Measurements from ENCODE around the gene SLC48A1. TPM values are rescaled to one million over a fixed set of nuclear protein-coding genes. Genes with fewer than 3 reads are reported as not detected.
A peak's percentile ranks its signal among the peaks of the same experiment; 100 is the strongest.

The SLC48A1 gene
- polyA plus RNA-seq, 1 donor (not counting 4 experiments of a cell fraction or from before 2014, with no cell fraction given), result 8.1 TPM

DNA sequence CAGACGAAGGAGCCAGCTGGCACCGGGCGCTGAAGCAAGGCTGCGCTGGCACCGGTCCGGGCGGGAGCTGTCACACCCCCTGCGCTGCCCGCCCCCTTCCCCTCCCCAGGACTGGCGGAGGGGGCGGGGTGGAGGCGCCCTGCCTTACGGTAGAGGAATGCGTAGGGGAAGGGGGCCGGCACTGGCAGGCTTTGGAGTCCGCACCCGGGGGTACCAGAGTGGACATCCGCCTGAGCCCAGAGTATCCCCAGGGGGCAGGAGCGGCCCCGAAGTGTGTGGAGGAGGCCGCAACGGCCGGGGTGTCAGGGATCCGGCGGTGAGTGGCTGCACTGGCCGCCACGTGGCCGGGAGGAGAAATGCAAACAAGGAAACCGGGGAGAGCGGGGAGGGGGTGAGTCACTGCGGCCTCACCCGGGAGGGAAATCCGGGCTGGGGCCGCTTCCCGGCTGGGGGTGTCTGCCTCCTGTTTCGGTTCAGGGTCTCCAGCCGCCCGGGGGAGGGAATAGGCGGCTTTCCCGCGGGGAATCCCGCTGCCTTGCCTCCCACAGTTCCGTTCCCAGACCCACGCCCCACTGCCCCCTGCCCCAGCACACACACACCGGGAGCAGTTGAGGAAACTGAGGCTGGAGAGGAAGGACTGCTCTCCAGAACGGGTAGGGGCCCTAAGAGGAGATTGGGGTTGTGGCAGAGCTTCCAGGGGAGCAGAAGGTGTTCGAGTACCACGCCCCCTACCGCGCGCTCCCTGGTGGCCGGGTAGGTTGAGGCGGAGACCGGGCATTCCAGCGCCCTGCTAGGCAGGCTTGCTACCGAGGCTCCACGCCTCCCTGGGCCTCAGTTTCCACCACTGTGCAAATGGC is 14.0 kb upstream of the SLC48A1 start, which contains the start of gene RAPGEF3:
RAPGEF3 (minus strand) TSS at position 47 of the 857 bp plus-strand sequence. CDS start 324 bp downstream, outside the sequence.
- H3K4me2 ChIP-seq (ENCODE audit: control insufficient read depth, extremely low read depth, insufficient read depth, low read depth, low read length), result peak within 1 kb of the TSS; percentile 86
- no peaks in the 10 kb centered on the region for H3K27me3 ChIP-seq (ENCODE audit: control insufficient read depth, extremely low read depth, insufficient read depth, low read length)
- FAIRE-seq (no peak), DNase-seq (ENCODE audit: low read depth, low spot score) (no peak)
- H3K79me2 ChIP-seq (ENCODE audit: control insufficient read depth, insufficient read depth, low read length), result no peaks in the 10 kb centered on the region
- peak within 1 kb of the TSS; percentile 83 for H3K9ac ChIP-seq (ENCODE audit: control insufficient read depth, extremely low read depth, insufficient read depth, low read length)
- H3K27ac ChIP-seq (ENCODE audit: control insufficient read depth, insufficient read depth, low read length), result peak within 1 kb of the TSS; percentile 85
- H3K9me3 ChIP-seq (ENCODE audit: control insufficient read depth, low read depth, low read length), result no peaks in the 10 kb centered on the region
- dilution Hi-C loops (cut with MboI; ENCODE audit: extremely low pct_ligation_motif_present, low sequenced_read_pairs), result no loop called here
- no peaks in the 10 kb centered on the region for H3K36me3 ChIP-seq (ENCODE audit: control insufficient read depth in 2 of 2, extremely low read depth in 1 of 2, insufficient read depth in 2 of 2, low read length in 2 of 2)
- H3K4me3 ChIP-seq (ENCODE audit: control insufficient read depth in 2 of 3, extremely low read depth in 1 of 3, insufficient read depth in 2 of 3, low read depth in 1 of 3, low read length in 3 of 3), result peak within 1 kb of the TSS; percentile 48 to 69 (median 64)
- no peak for TF ChIP-seq EZH2 (IDR thresholded peaks at IDR 0.05; ENCODE audit: low read length)
- TF ChIP-seq, protein P1, sequence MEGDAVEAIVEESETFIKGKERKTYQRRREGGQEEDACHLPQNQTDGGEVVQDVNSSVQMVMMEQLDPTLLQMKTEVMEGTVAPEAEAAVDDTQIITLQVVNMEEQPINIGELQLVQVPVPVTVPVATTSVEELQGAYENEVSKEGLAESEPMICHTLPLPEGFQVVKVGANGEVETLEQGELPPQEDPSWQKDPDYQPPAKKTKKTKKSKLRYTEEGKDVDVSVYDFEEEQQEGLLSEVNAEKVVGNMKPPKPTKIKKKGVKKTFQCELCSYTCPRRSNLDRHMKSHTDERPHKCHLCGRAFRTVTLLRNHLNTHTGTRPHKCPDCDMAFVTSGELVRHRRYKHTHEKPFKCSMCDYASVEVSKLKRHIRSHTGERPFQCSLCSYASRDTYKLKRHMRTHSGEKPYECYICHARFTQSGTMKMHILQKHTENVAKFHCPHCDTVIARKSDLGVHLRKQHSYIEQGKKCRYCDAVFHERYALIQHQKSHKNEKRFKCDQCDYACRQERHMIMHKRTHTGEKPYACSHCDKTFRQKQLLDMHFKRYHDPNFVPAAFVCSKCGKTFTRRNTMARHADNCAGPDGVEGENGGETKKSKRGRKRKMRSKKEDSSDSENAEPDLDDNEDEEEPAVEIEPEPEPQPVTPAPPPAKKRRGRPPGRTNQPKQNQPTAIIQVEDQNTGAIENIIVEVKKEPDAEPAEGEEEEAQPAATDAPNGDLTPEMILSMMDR (optimal IDR thresholded peaks at IDR 0.05 in 1 of 3, IDR thresholded peaks at IDR 0.05 in 1 of 3, conservative IDR thresholded peaks at IDR 0.05 in 1 of 3; ENCODE audit: extremely low read depth in 1 of 3, insufficient read depth in 2 of 3, low read length in 3 of 3), result peak in 2 of 3 experiments; percentile 47 to 79
- peaks cover 57% of the 10 kb centered on the region for H3K4me1 ChIP-seq (ENCODE audit: control insufficient read depth, extremely low read depth, insufficient read depth, low read length)
- H3K9me1 ChIP-seq (ENCODE audit: control insufficient read depth, extremely low read depth, insufficient read depth, low read length), result no peaks in the 10 kb centered on the region
- H2AFZ ChIP-seq (ENCODE audit: control insufficient read depth, low read length), result peak within 1 kb of the TSS; percentile 77
- H4K20me1 ChIP-seq (ENCODE audit: control insufficient read depth, extremely low read depth, insufficient read depth, low read length), result no peaks in the 10 kb centered on the region

DNA sequence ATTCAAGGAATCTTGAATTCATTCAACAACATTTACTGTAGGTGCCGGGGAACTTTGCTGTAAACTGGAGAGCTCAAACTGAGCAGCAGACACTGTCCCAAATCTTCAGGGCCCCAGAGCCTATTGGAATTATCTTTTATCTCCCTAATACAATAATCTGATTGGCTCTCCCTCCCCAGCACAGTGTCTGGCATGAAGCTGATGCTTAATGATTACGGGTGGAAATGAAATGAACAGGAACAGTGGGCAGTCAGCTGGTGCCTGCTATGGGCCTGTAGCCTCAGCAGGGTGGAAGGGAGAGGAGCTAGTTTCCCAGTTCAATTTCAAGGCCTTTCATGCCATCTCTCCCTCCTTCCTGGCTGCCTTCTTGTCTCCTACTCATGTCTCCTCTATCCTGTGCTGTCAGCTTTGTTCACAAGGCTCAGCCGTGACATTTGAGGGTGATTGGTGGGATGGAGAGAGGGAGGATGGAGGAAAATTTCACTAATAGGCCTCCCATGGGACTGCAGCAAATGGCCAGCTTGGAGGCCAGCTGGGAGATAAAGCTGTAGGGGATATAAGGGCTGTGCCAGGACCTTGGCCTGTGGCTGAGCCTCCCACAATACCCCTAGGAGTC is 10.1 kb upstream of the SLC48A1 start:
- H3K4me3 ChIP-seq (ENCODE audit: control insufficient read depth in 2 of 3, extremely low read depth in 1 of 3, insufficient read depth in 2 of 3, low read depth in 1 of 3, low read length in 3 of 3), result no peak overlapping the region
- H3K36me3 ChIP-seq (ENCODE audit: control insufficient read depth in 2 of 2, extremely low read depth in 1 of 2, insufficient read depth in 2 of 2, low read length in 2 of 2), result no peaks in the 10 kb centered on the region
- DNase-seq (ENCODE audit: low read depth, low spot score), result no peak
- no peak for FAIRE-seq
- H4K20me1 ChIP-seq (ENCODE audit: control insufficient read depth, extremely low read depth, insufficient read depth, low read length), result no peaks in the 10 kb centered on the region
- dilution Hi-C loops (cut with MboI; ENCODE audit: extremely low pct_ligation_motif_present, low sequenced_read_pairs), result no loop called here
- no peaks in the 10 kb centered on the region for H3K9me1 ChIP-seq (ENCODE audit: control insufficient read depth, extremely low read depth, insufficient read depth, low read length)
- no peaks in the 10 kb centered on the region for H3K79me2 ChIP-seq (ENCODE audit: control insufficient read depth, insufficient read depth, low read length)
- no peaks in the 10 kb centered on the region for H3K27me3 ChIP-seq (ENCODE audit: control insufficient read depth, extremely low read depth, insufficient read depth, low read length)
- no peak overlapping the region for H3K27ac ChIP-seq (ENCODE audit: control insufficient read depth, insufficient read depth, low read length)
- no peak overlapping the region for H2AFZ ChIP-seq (ENCODE audit: control insufficient read depth, low read length)
- peak overlapping the region; percentile 71 for H3K4me2 ChIP-seq (ENCODE audit: control insufficient read depth, extremely low read depth, insufficient read depth, low read depth, low read length)
- TF ChIP-seq, protein P1 (optimal IDR thresholded peaks at IDR 0.05 in 1 of 3, IDR thresholded peaks at IDR 0.05 in 1 of 3, conservative IDR thresholded peaks at IDR 0.05 in 1 of 3; ENCODE audit: extremely low read depth in 1 of 3, insufficient read depth in 2 of 3, low read length in 3 of 3), result no peak
- TF ChIP-seq EZH2 (IDR thresholded peaks at IDR 0.05; ENCODE audit: low read length), result no peak
- no peaks in the 10 kb centered on the region for H3K9me3 ChIP-seq (ENCODE audit: control insufficient read depth, low read depth, low read length)
- H3K4me1 ChIP-seq (ENCODE audit: control insufficient read depth, extremely low read depth, insufficient read depth, low read length), result peaks cover 59% of the 10 kb centered on the region
- no peak overlapping the region for H3K9ac ChIP-seq (ENCODE audit: control insufficient read depth, extremely low read depth, insufficient read depth, low read length)
